Natural killer cell (primary cell): ENCODE results near the gene ZC3H7B. TPM values are rescaled to one million over a fixed set of nuclear protein-coding genes. Genes with fewer than 3 reads are reported as not detected.

Experiments used
- ATAC-seq, 3 donors: fragments of 150-1000 bp in 2 of 3; fragments of 200-7000 bp in 1 of 3; cut with Tn5 transposase; 1 replicate in 1 of 3; 2 replicates in 2 of 3; pipeline ENCODE4 v1.10.0; 2021; ENCODE audit warnings: mild to moderate bottlenecking in 2 of 3, moderate library complexity in 2 of 3
- DNase-seq, 2 donors: peaks; one replicate each; pipeline versions ENCODE4 v3.0.0 to v3.0.0-alpha.2; 2013 to 2021; ENCODE audit warnings: mixed read lengths in 1 of 2
- H3K27ac ChIP-seq: one replicate; pipeline ENCODE4 v1.5.1; 2013; ENCODE audit warnings: mild to moderate bottlenecking, low read length
- H3K27me3 ChIP-seq: one replicate; pipeline ENCODE4 v1.6.1; 2013; ENCODE audit warnings: low read length; ENCODE audit not compliant: control insufficient read depth, insufficient read depth
- H3K36me3 ChIP-seq: one replicate; pipeline ENCODE4 v1.6.1; 2013; ENCODE audit warnings: low read length; ENCODE audit not compliant: control insufficient read depth, insufficient read depth
- H3K4me1 ChIP-seq: one replicate; pipeline ENCODE4 v1.6.1; 2013; ENCODE audit warnings: low read length; ENCODE audit not compliant: control insufficient read depth, insufficient read depth
- H3K4me3 ChIP-seq: one replicate; pipeline ENCODE4 v1.5.1; 2013; ENCODE audit warnings: low read length
- H3K9me3 ChIP-seq: one replicate; pipeline ENCODE4 v1.6.1; 2013; ENCODE audit warnings: low read length; ENCODE audit not compliant: control insufficient read depth, insufficient read depth
- H3K27ac Mint-ChIP-seq, 2 donors: one replicate each; pipeline ENCODE4 v1.8.0; 2022; ENCODE audit warnings: mild to moderate bottlenecking in 2 of 2, mixed read lengths in 2 of 2, moderate library complexity in 1 of 2
- H3K27me3 Mint-ChIP-seq, 2 donors: one replicate each; pipeline ENCODE4 v1.8.0; 2022; ENCODE audit warnings: low read depth in 2 of 2, mixed read lengths in 2 of 2
- H3K36me3 Mint-ChIP-seq: one replicate; pipeline ENCODE4 v1.8.0; 2022; ENCODE audit warnings: mixed read lengths
- H3K4me1 Mint-ChIP-seq, 2 donors: one replicate each; pipeline ENCODE4 v1.8.0; 2022; ENCODE audit warnings: mixed read lengths in 2 of 2
- H3K4me3 Mint-ChIP-seq: one replicate; pipeline ENCODE4 v1.8.0; 2022; ENCODE audit warnings: mild to moderate bottlenecking, moderate library complexity, mixed read lengths
- H3K9me3 Mint-ChIP-seq, 2 donors: one replicate each; pipeline ENCODE4 v1.8.0; 2022; ENCODE audit warnings: mixed read lengths in 2 of 2
- CTCF ChIP-seq: fragments of 200-600 bp; IDR thresholded peaks from one replicate; pipeline ENCODE4 v1.8.0; 2022; ENCODE audit warnings: antibody characterized with exemption
- WGBS: methylation state at CpG from one replicate; pipeline ENCODE4 v1.1.7; 2013; ENCODE audit warnings: missing lambda C conversion rate; ENCODE audit not compliant: insufficient coverage; 5-methylcytosine and 5-hydroxymethylcytosine counted together
- intact Hi-C: fragments of 100-400 bp; cut with micrococcal nuclease; formaldehyde crosslinking; loops from one replicate; pipeline ENCODE4 v1.14.2; 2022
- total RNA-seq, 4 donors: library from RNA; stranded (reverse); fragments of 120-200 nt in 1 of 4; gene quantifications; one replicate each; pipeline versions ENCODE4 v1.2.3 to v1.2.4, GENCODE V29; 2013 to 2022

The ZC3H7B gene
- total RNA-seq, 3 donors from 2014 or later (not counting 1 experiment from before 2014, with no cell fraction given) = 33.9 to 40.3 (median 38.3) TPM

DNA sequence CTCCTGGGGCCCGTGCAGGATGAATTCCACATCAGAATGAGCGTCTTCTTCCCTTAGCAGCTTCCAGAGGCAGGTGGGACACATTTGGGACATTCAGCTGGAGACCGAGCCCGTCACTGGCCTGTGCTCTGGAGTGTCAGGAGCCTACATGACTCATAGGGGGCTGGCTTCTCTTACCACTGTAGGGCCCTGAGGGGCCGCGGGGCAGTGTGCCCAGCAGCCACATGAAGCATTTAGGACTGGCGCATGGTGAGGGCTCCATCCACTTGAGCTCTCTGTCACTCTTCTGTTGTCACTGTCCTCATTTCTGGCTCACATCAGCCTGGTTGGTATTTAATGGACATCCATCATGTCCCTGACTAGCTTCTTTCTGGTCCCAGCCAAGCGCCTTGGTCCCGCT lies 42.4 kb downstream of the ZC3H7B start:
- peaks cover 65% of the 10 kb centered on the region for H3K36me3 ChIP-seq
- H3K27ac Mint-ChIP-seq = no peak overlapping the region
- H3K9me3 ChIP-seq = no peaks in the 10 kb centered on the region
- no peaks in the 10 kb centered on the region for H3K27me3 ChIP-seq
- WGBS = over 99% methylated on average over 9 of the region's 9 CpGs
- no peaks in the 10 kb centered on the region for H3K9me3 Mint-ChIP-seq
- H3K4me3 ChIP-seq = no peak overlapping the region
- no peak for TF ChIP-seq CTCF
- H3K27ac ChIP-seq = no peak overlapping the region
- no peak for DNase-seq
- no peak for ATAC-seq
- no peaks in the 10 kb centered on the region for H3K27me3 Mint-ChIP-seq
- no peaks in the 10 kb centered on the region for H3K4me1 ChIP-seq
- H3K4me1 Mint-ChIP-seq = no peaks in the 10 kb centered on the region
- H3K36me3 Mint-ChIP-seq = no peaks in the 10 kb centered on the region
- H3K4me3 Mint-ChIP-seq = no peak overlapping the region
- intact Hi-C loops = no loop called here

DNA sequence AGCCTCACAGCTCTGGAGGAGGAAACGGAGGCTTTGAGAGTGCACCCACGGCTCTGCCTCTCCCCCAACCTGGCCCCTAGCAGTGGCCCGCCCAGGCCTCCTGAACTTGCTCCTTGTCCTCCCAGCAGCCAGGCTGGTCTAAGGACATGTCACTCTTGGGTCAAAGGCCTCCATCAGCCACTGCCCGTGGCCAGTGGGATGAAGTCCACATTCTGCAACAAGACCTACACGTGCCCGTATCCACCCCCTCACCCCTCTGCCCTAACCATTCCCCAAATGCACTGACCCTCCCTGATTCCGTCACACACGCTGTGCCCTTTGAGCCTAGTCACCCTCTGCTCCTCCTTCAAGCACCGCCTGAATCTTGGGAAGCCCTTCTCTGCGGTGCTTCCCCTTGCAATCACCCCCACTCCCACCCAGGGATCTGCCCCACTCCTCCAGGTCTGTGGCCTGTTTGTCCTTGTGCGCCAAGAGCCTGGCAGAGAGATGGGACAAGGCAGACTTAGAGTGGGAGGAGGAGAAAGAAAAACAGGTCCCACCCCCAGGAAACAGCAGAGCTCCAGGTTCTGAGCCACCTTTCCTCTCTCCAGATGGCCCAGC lies 43.0 kb downstream of the ZC3H7B start:
- H3K27ac Mint-ChIP-seq = no peak overlapping the region
- no peaks in the 10 kb centered on the region for H3K4me1 Mint-ChIP-seq
- ATAC-seq (no peak), DNase-seq (no peak)
- intact Hi-C loops = no loop called here
- H3K36me3 Mint-ChIP-seq = no peaks in the 10 kb centered on the region
- H3K36me3 ChIP-seq = peaks cover 68% of the 10 kb centered on the region
- H3K4me1 ChIP-seq = no peaks in the 10 kb centered on the region
- no peak for TF ChIP-seq CTCF
- H3K27me3 ChIP-seq = no peaks in the 10 kb centered on the region
- H3K9me3 Mint-ChIP-seq = no peaks in the 10 kb centered on the region
- H3K27me3 Mint-ChIP-seq = no peaks in the 10 kb centered on the region
- 97% methylated on average over 11 of the region's 11 CpGs for WGBS
- H3K4me3 Mint-ChIP-seq = no peak overlapping the region
- no peak overlapping the region for H3K4me3 ChIP-seq
- no peak overlapping the region for H3K27ac ChIP-seq
- H3K9me3 ChIP-seq = no peaks in the 10 kb centered on the region

DNA sequence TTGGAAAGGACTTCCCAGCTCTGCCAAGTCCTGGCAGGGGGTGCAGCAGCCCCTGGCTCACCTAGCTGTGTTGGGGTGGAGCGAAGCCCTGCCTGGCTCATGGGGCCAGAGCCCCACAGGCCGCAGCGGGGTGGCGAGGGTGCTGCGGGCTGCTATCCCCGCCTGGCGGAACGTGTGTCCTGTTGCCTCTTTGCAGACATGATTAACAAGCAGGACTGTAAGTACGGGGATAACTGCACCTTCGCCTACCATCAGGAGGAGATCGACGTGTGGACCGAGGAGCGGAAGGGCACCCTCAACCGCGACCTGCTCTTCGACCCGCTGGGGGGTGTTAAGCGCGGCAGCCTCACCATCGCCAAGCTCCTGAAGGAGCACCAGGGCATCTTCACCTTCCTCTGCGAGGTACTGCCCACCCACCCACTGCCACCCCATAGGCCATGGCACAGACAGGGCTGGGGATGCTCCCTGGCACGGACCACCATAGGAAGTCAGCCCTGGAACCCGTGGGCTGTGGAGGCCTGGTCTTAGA lies 44.5 kb downstream of the ZC3H7B start:
- no peaks in the 10 kb centered on the region for H3K9me3 ChIP-seq
- TF ChIP-seq CTCF = no peak
- Mint-ChIP-seq H3K27ac (no peak overlapping the region), H3K36me3 (no peaks in the 10 kb centered on the region), H3K4me3 (no peak overlapping the region), H3K9me3 (no peaks in the 10 kb centered on the region), H3K4me1 (no peaks in the 10 kb centered on the region), H3K27me3 (no peaks in the 10 kb centered on the region)
- H3K4me3 ChIP-seq = no peak overlapping the region
- no peaks in the 10 kb centered on the region for H3K4me1 ChIP-seq
- 98% methylated on average over 24 of the region's 24 CpGs for WGBS
- ATAC-seq (no peak), DNase-seq (no peak)
- intact Hi-C loops = no loop called here
- no peak overlapping the region for H3K27ac ChIP-seq
- H3K27me3 ChIP-seq = no peaks in the 10 kb centered on the region
- peaks cover 71% of the 10 kb centered on the region for H3K36me3 ChIP-seq
